HL-60 (cell line): Measurements from ENCODE around the gene CPTP.

Source experiments
- DNase-seq, 2 experiments: peaks; one replicate each; pipeline ENCODE4 v3.0.0-alpha.2; 2010 to 2020; ENCODE audit warnings: low read depth in 1 of 2, low spot score in 1 of 2
- H3K27ac ChIP-seq: fragments of 250-450 bp; sonication (Bioruptor Pico); replicated peaks from 2 replicates; pipeline ENCODE4 v1.5.1; 2020; ENCODE audit warnings: mild to moderate bottlenecking, moderate library complexity
- H3K27me3 ChIP-seq: fragments of 250-450 bp; sonication (Bioruptor Pico); 2 replicates; pipeline ENCODE4 v1.5.1; 2021; ENCODE audit warnings: mild to moderate bottlenecking, moderate library complexity; ENCODE audit not compliant: insufficient read depth, poor library complexity, severe bottlenecking
- H3K4me3 ChIP-seq: replicated peaks from 2 replicates; pipeline ENCODE4 v1.5.1; 2011; ENCODE audit warnings: mild to moderate bottlenecking, control low read depth, low read length; ENCODE audit not compliant: insufficient read depth
- GABPA ChIP-seq: IDR thresholded peaks from 2 replicates; pipeline ENCODE4 v1.6.1; 2012; ENCODE audit warnings: low read depth
- POLR2AphosphoS5 ChIP-seq: IDR thresholded peaks from 2 replicates; pipeline ENCODE4 v1.6.1; 2012; ENCODE audit warnings: low read depth
- REST ChIP-seq: IDR thresholded peaks from 2 replicates; pipeline ENCODE4 v1.6.1; 2012; ENCODE audit warnings: low read depth; ENCODE audit not compliant: insufficient replicate concordance
- SPI1 ChIP-seq: IDR thresholded peaks from 2 replicates; pipeline ENCODE4 v1.6.1; 2012; ENCODE audit warnings: low read depth, mild to moderate bottlenecking, borderline replicate concordance
- TF ChIP-seq, protein P1 (sequence below): IDR thresholded peaks from one replicate; pipeline ENCODE4 v1.5.1; 2011; ENCODE audit warnings: low read length, control low read depth, inconsistent platforms; ENCODE audit not compliant: insufficient read depth

The CPTP gene

GRCh38 chr1:1295154-1295923, 29.3 kb upstream of the CPTP start:
- TF ChIP-seq, protein P1, sequence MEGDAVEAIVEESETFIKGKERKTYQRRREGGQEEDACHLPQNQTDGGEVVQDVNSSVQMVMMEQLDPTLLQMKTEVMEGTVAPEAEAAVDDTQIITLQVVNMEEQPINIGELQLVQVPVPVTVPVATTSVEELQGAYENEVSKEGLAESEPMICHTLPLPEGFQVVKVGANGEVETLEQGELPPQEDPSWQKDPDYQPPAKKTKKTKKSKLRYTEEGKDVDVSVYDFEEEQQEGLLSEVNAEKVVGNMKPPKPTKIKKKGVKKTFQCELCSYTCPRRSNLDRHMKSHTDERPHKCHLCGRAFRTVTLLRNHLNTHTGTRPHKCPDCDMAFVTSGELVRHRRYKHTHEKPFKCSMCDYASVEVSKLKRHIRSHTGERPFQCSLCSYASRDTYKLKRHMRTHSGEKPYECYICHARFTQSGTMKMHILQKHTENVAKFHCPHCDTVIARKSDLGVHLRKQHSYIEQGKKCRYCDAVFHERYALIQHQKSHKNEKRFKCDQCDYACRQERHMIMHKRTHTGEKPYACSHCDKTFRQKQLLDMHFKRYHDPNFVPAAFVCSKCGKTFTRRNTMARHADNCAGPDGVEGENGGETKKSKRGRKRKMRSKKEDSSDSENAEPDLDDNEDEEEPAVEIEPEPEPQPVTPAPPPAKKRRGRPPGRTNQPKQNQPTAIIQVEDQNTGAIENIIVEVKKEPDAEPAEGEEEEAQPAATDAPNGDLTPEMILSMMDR, result no peak
- no peak for TF ChIP-seq GABPA
- TF ChIP-seq POLR2AphosphoS5, result no peak
- TF ChIP-seq SPI1, result no peak
- no peak for DNase-seq
- Histone ChIP-seq H3K27ac (no peak overlapping the region), H3K27me3 (no peaks in the 10 kb centered on the region), H3K4me3 (no peak overlapping the region)

DNA sequence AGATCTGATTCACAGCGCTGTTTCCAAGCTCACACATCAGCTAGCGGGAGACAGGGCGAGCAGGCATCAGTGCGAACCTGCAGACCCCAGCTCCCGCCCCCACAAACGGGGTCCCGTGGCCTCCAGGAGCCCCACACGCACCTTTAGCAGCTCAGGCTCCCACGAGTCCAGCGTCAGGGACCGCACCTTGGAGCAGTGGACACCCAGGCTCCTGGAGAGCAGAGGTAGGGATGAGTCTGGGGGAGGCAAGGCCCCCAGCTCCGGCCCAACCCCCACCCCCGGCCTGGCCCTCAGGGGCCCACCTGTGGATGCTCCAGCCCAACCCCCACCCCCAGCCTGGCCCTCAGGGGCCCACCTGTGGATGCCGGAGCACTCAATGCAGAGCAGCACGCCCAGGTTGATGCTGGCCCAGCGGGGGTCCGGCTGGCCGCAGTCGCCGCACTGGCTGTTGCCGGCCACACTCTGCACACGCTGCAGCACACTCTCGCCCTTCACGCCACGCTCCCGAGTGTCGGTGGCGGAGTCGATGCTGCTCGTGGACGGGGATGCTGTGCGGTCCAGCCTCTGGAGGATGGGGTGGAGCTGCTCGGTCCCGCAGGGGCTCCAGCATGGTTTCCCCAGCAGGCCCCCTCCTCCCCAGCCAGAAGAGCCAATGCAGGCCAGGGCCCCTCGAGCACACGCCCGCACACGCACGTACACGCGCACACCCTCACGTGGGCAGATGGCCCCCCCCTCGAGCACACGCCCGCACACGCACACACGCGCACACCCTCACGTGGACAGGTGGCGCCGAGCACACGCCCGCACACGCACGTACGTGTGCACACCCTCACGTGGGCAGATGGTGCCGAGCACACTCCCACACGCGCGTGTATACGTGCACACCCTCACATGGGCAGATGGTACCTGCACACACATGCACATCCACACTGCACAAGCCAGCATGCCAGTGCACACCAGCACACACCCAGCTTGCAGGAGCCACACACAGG, 28.2 kb upstream of the CPTP start:
- Histone ChIP-seq H3K4me3 (no peak overlapping the region), H3K27me3 (no peaks in the 10 kb centered on the region), H3K27ac (no peak overlapping the region)
- DNase-seq, result no peak
- no peak for TF ChIP-seq REST
- TF ChIP-seq POLR2AphosphoS5, result no peak
- TF ChIP-seq GABPA, result no peak
- TF ChIP-seq, protein P1, result no peak
- no peak for TF ChIP-seq SPI1

- TF ChIP-seq GABPA, result no peak
- TF ChIP-seq, protein P1, result no peak
- TF ChIP-seq POLR2AphosphoS5, result no peak
- no peak for TF ChIP-seq REST
- no peak for TF ChIP-seq SPI1
- no peak overlapping the region for H3K27ac ChIP-seq
- H3K27me3 ChIP-seq, result no peaks in the 10 kb centered on the region
- no peak for DNase-seq
- no peak overlapping the region for H3K4me3 ChIP-seq
Measured at GRCh38 chr1:1297802-1298424, 26.7 kb upstream of the CPTP start.
